Breast epithelium (tissue), 4 donors: ENCODE data around the gene GABRA4. TPM values are rescaled to one million over a fixed set of nuclear protein-coding genes. Genes with fewer than 3 reads are reported as not detected.

Experiments
- DNase-seq, 2 donors: peaks; one replicate each; pipeline ENCODE4 v3.0.0-alpha.2; 2019; ENCODE audit warnings: low spot score in 2 of 2
- H3K27ac ChIP-seq, 2 donors: fragments of 200-600 bp; sonication (generic) in 1 of 2; one replicate each; pipeline ENCODE4 v1.5.1; 2016 to 2019; ENCODE audit warnings: mild to moderate bottlenecking in 1 of 2
- H3K27me3 ChIP-seq, 2 donors: fragments of 200-600 bp; sonication (generic) in 1 of 2; one replicate each; pipeline versions ENCODE4 v1.5.1 to v1.6.0; 2017 to 2019; ENCODE audit warnings: control low read depth in 1 of 2, mild to moderate bottlenecking in 1 of 2
- H3K36me3 ChIP-seq: fragments of 200-600 bp; one replicate; pipeline ENCODE4 v1.5.1; 2019
- H3K4me1 ChIP-seq, 2 donors: fragments of 200-600 bp; sonication (generic); one replicate each; pipeline ENCODE4 v1.5.1; 2016 to 2019; ENCODE audit warnings: control low read depth in 1 of 2
- H3K4me3 ChIP-seq, 3 donors: fragments of 200-600 bp; sonication (generic); 1 replicate in 2 of 3; 2 replicates in 1 of 3; pipeline ENCODE4 v1.5.1; 2016 to 2019; ENCODE audit warnings: mild to moderate bottlenecking in 3 of 3, moderate library complexity in 2 of 3
- H3K9me3 ChIP-seq, 2 donors: fragments of 200-600 bp; sonication (generic) in 1 of 2; one replicate each; pipeline ENCODE4 v1.5.1; 2016 to 2019; ENCODE audit warnings: control low read depth in 1 of 2
- CTCF ChIP-seq, 3 donors: fragments of 450-650 bp; IDR thresholded peaks; one replicate each; pipeline ENCODE4 v1.5.1; 2016 to 2017; ENCODE audit warnings: antibody characterized with exemption in 3 of 3, mild to moderate bottlenecking in 3 of 3, moderate library complexity in 3 of 3
- POLR2A ChIP-seq: fragments of 450-650 bp; IDR thresholded peaks from one replicate; pipeline ENCODE4 v1.6.1; 2016; ENCODE audit warnings: antibody characterized with exemption, mild to moderate bottlenecking, moderate library complexity
- POLR2AphosphoS5 ChIP-seq, 3 donors: sonication (generic); formaldehyde crosslinking; IDR thresholded peaks; one replicate each; pipeline ENCODE4 v1.6.1; 2017; ENCODE audit warnings: antibody characterized with exemption in 3 of 3
- intact Hi-C: fragments of 100-400 bp; cut with DNase I; formaldehyde crosslinking; loops from one replicate; pipeline ENCODE4 v1.15.1; 2023; ENCODE audit warnings: low total_unique reads
- total RNA-seq, 3 donors: library from RNA; depleted of rRNA; stranded (reverse); fragments of >200 nt; gene quantifications; one replicate each; pipeline ENCODE4 v1.1.0, GENCODE V29; 2016

Gene GABRA4
- total RNA-seq, 3 donors from 2014 or later: 0.15 TPM; not detected in 2

GRCh38 chr4:46924789-46925529 is 68.4 kb downstream of the GABRA4 start:
- TF ChIP-seq POLR2AphosphoS5 (IDR thresholded peaks at IDR 0.05): no peak
- TF ChIP-seq POLR2A: no peak
- no peak for TF ChIP-seq CTCF (IDR thresholded peaks at IDR 0.05)
- Histone ChIP-seq H3K27ac (no peak overlapping the region), H3K36me3 (no peaks in the 10 kb centered on the region), H3K4me3 (no peak overlapping the region), H3K9me3 (no peaks in the 10 kb centered on the region), H3K4me1 (no peaks in the 10 kb centered on the region), H3K27me3 (no peaks in the 10 kb centered on the region)
- no peak for DNase-seq
- intact Hi-C loops: loop anchor here (5.0 kb wide), 1 partner anchor 77 kb away; no protein-coding TSS in a partner anchor

GRCh38 chr4:46922205-46922604 is 71.2 kb downstream of the GABRA4 start:
- no peak for TF ChIP-seq CTCF (IDR thresholded peaks at IDR 0.05)
- TF ChIP-seq POLR2A: no peak
- TF ChIP-seq POLR2AphosphoS5 (IDR thresholded peaks at IDR 0.05): no peak
- intact Hi-C loops: no loop called here

GRCh38 chr4:46909078-46909477 is 84.3 kb downstream of the GABRA4 start, which contains the start of gene COX7B2:
TSS of gene COX7B2 (minus strand) at chr4:46909245. CDS start at chr4:46735192, 174,053 bp downstream.
- Histone ChIP-seq H3K9me3 (no peaks in the 10 kb centered on the region), H3K27ac (no peak within 1 kb of the TSS), H3K27me3 (no peaks in the 10 kb centered on the region), H3K4me1 (no peaks in the 10 kb centered on the region), H3K36me3 (no peaks in the 10 kb centered on the region), H3K4me3 (no peak within 1 kb of the TSS)
- DNase-seq: no peak
- TF ChIP-seq POLR2A (no peak), POLR2AphosphoS5 (IDR thresholded peaks at IDR 0.05) (no peak), CTCF (IDR thresholded peaks at IDR 0.05) (no peak)
- intact Hi-C loops: no loop called here

More at GRCh38 chr4:46922205-46922604, 71.2 kb downstream of the GABRA4 start:
- DNase-seq: no peak
- Histone ChIP-seq H3K36me3 (no peaks in the 10 kb centered on the region), H3K9me3 (no peaks in the 10 kb centered on the region), H3K4me3 (no peak overlapping the region), H3K27ac (no peak overlapping the region), H3K27me3 (no peaks in the 10 kb centered on the region), H3K4me1 (no peaks in the 10 kb centered on the region)

DNA sequence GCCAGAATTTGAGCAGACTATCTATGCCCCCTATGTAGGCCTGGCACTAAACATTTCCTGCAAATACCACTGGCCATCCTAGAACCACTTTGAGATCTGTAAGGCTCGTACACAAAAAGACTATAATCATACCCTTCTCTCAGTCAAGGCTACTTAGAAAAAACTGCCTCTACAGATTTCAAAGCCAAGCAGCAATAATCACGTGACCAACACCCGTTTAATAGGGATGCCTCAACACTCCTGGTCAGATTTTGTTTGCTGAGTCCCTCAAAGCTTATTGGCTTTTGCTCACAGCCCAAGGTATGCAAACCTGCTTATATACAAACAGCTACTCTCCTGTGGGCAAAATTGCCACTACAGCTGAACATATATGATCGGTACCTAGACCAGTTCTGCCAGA is 85.2 kb downstream of the GABRA4 start:
- Histone ChIP-seq H3K36me3 (no peaks in the 10 kb centered on the region), H3K27ac (no peak overlapping the region), H3K9me3 (no peaks in the 10 kb centered on the region), H3K4me3 (no peak overlapping the region), H3K27me3 (no peaks in the 10 kb centered on the region), H3K4me1 (no peaks in the 10 kb centered on the region)
- no peak for DNase-seq
- intact Hi-C loops: no loop called here
- TF ChIP-seq POLR2A: no peak
- no peak for TF ChIP-seq CTCF (IDR thresholded peaks at IDR 0.05)
- TF ChIP-seq POLR2AphosphoS5 (IDR thresholded peaks at IDR 0.05): no peak

GRCh38 chr4:46900082-46900481 is 93.3 kb downstream of the GABRA4 start:
- Histone ChIP-seq H3K36me3 (no peaks in the 10 kb centered on the region), H3K4me1 (no peaks in the 10 kb centered on the region), H3K4me3 (no peak overlapping the region), H3K27ac (no peak overlapping the region), H3K9me3 (no peaks in the 10 kb centered on the region), H3K27me3 (no peaks in the 10 kb centered on the region)
- no peak for DNase-seq
- intact Hi-C loops: no loop called here
- TF ChIP-seq POLR2AphosphoS5 (IDR thresholded peaks at IDR 0.05) (no peak), CTCF (IDR thresholded peaks at IDR 0.05) (no peak), POLR2A (no peak)
